H1 (cell line): ENCODE results near the gene MITF.

ENCODE experiments used
- BCL11A ChIP-seq, 2 experiments: IDR thresholded peaks; one replicate each; pipeline ENCODE4 v1.6.1; 2011; ENCODE audit warnings: low read depth in 2 of 2, low read length in 2 of 2, mild to moderate bottlenecking in 2 of 2
- CTCF ChIP-seq, 3 experiments: IDR thresholded peaks; 1 replicate in 2 of 3; 2 replicates in 1 of 3; pipeline versions ENCODE4 v1.5.1 to v1.6.1; 2011; ENCODE audit warnings: low read length in 3 of 3, mild to moderate bottlenecking in 3 of 3, inconsistent platforms in 2 of 3, low read depth in 1 of 3, moderate library complexity in 1 of 3; ENCODE audit not compliant: insufficient read depth in 1 of 3; ENCODE audit errors: control extremely low read depth in 1 of 3
- GABPA ChIP-seq: IDR thresholded peaks from 2 replicates; pipeline ENCODE4 v1.6.1; 2011; ENCODE audit warnings: mild to moderate bottlenecking, low read length, moderate library complexity, borderline replicate concordance; ENCODE audit not compliant: insufficient read depth
- JUND ChIP-seq: IDR thresholded peaks from 2 replicates; pipeline ENCODE4 v1.6.1; 2011; ENCODE audit warnings: mild to moderate bottlenecking, improper control_type of control experiment, low read length
- KDM1A ChIP-seq: fragments of 200-600, 300-600 bp; sonication (generic); IDR thresholded peaks from 2 replicates; pipeline ENCODE4 v1.7.1; 2016; ENCODE audit warnings: mild to moderate bottlenecking, low read length, borderline replicate concordance
- POLR2A ChIP-seq, 2 experiments: IDR thresholded peaks; 1 replicate in 1 of 2; 2 replicates in 1 of 2; pipeline ENCODE4 v1.6.1; 2011; ENCODE audit warnings: low read depth in 2 of 2, low read length in 2 of 2, mild to moderate bottlenecking in 2 of 2; ENCODE audit errors: control extremely low read depth in 1 of 2
- TAF1 ChIP-seq: IDR thresholded peaks from 2 replicates; pipeline ENCODE4 v1.6.1; 2011; ENCODE audit warnings: mild to moderate bottlenecking, low read depth, low read length
- ZNF274 ChIP-seq: IDR thresholded peaks from 2 replicates; pipeline ENCODE4 v1.7.0; 2012; ENCODE audit warnings: low read length, borderline replicate concordance; ENCODE audit errors: extremely low read depth

- no peak for TF ChIP-seq CTCF (IDR thresholded peaks at IDR 0.05; ENCODE audit: control extremely low read depth in 1 of 3, insufficient read depth in 1 of 3, low read depth in 1 of 3, low read length in 3 of 3)
- no peak for TF ChIP-seq TAF1
- no peak for TF ChIP-seq BCL11A (IDR thresholded peaks at IDR 0.05; ENCODE audit: low read depth in 2 of 2, low read length in 2 of 2)
- TF ChIP-seq ZNF274: no peak
- TF ChIP-seq KDM1A: no peak
- no peak for TF ChIP-seq POLR2A (IDR thresholded peaks at IDR 0.05; ENCODE audit: control extremely low read depth in 1 of 2, low read depth in 2 of 2, low read length in 2 of 2)
- TF ChIP-seq JUND: no peak
- no peak for TF ChIP-seq GABPA
Observed at GRCh38 chr3:69999140-70000027, 260.1 kb downstream of the MITF start, which contains the start of gene SAMMSON.
